ENCODE data around the gene LAYN. TPM values are rescaled to one million over a fixed set of nuclear protein-coding genes. Genes with fewer than 3 reads are reported as not detected.

The LAYN gene
- total RNA-seq, 1 donor from 2014 or later = 7.5 TPM

- no peak for DNase-seq (ENCODE audit: low spot score)
- intact Hi-C loops (cut with micrococcal nuclease) = loop anchor here (1.0 kb wide), 1 partner anchor 10 kb away; no protein-coding TSS in a partner anchor
- Mint-ChIP-seq H3K27me3 (ENCODE audit: insufficient read depth) (peaks cover 1% of the 10 kb centered on the region), H3K9me3 (no peaks in the 10 kb centered on the region), H3K4me1 (ENCODE audit: low read depth) (peaks cover 30% of the 10 kb centered on the region), H3K4me3 (no peak overlapping the region), H3K36me3 (ENCODE audit: low read depth) (no peaks in the 10 kb centered on the region), H3K27ac (peak overlapping the region; percentile 32)
Measured at GRCh38 chr11:111521135-111521534, 19.4 kb upstream of the LAYN start.

GRCh38 chr11:111522426-111522825, 18.1 kb upstream of the LAYN start:
- intact Hi-C loops (cut with micrococcal nuclease) = no loop called here

DNA sequence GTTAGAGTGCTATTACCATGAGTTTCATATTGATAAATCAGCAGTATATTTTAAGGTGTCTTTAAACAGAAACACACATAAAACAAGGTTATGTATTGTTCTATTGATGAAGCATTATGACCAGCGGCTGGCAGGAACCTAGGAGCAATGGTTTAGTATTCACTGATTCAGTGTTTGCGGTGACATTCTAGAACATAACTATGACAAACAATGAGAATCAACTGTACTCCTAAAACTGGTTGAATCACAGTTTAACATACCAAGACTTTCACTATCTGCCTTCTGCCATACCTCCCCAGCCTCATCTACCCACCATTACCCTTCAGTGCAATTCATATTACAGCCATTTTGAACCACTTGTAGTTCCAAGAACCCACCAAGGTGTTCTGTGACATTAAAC, 17.2 kb upstream of the LAYN start:
- Mint-ChIP-seq H3K36me3 (ENCODE audit: low read depth) (peaks cover 2% of the 10 kb centered on the region), H3K27me3 (ENCODE audit: insufficient read depth) (no peaks in the 10 kb centered on the region), H3K4me3 (no peak overlapping the region), H3K27ac (no peak overlapping the region), H3K9me3 (no peaks in the 10 kb centered on the region), H3K4me1 (ENCODE audit: low read depth) (peaks cover 37% of the 10 kb centered on the region)
- no peak for DNase-seq (ENCODE audit: low spot score)
- intact Hi-C loops (cut with micrococcal nuclease) = no loop called here

More at GRCh38 chr11:111522426-111522825, 18.1 kb upstream of the LAYN start:
- Mint-ChIP-seq H3K27me3 (ENCODE audit: insufficient read depth) (no peaks in the 10 kb centered on the region), H3K9me3 (no peaks in the 10 kb centered on the region), H3K4me1 (ENCODE audit: low read depth) (peaks cover 36% of the 10 kb centered on the region), H3K36me3 (ENCODE audit: low read depth) (peaks cover 2% of the 10 kb centered on the region), H3K27ac (no peak overlapping the region), H3K4me3 (no peak overlapping the region)
- no peak for DNase-seq (ENCODE audit: low spot score)

GRCh38 chr11:111524056-111524455, 16.5 kb upstream of the LAYN start:
- no peak for DNase-seq (ENCODE audit: low spot score)
- Mint-ChIP-seq H3K4me1 (ENCODE audit: low read depth) (peaks cover 45% of the 10 kb centered on the region), H3K4me3 (no peak overlapping the region), H3K27me3 (ENCODE audit: insufficient read depth) (no peaks in the 10 kb centered on the region), H3K27ac (no peak overlapping the region), H3K36me3 (ENCODE audit: low read depth) (peaks cover 2% of the 10 kb centered on the region), H3K9me3 (no peaks in the 10 kb centered on the region)
- intact Hi-C loops (cut with micrococcal nuclease) = no loop called here

DNA sequence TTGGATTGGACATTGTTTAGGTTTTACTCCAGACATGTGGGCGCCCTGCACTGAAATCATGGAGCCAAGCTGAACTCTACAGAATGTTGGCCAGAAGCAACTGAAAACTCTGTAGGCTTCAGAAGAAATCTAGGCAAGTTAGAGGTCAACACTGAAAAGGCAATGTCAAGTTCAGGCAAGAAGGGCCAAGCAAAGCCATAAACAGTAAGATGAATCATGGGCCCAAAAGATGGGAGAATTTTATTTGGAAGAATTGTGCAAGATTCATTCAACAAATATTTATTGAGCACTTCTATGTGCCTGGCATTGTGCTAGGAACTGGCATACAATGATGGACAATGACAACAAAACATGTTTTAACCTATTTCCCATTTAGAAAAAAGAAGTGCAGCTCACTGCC, 15.1 kb upstream of the LAYN start:
- H3K9me3 Mint-ChIP-seq = no peaks in the 10 kb centered on the region

DNA sequence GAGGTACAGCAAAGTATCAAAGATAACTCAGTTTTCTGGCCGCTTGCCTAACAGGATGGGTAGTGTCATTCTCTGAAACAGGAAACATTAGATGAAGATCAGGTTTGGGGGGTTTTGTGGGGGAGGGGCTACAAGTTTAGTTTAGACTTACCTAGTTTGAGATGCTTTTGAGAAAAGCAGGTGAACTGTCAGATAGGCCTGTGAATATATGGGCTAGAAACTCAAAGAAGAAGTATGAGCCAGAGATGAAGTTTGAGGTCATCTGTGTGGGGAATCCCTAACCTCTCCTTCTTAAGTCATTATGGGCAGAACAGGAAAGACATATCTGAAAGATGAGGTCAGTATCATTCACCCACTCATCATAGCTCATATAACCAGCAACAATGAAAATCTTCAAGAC, 14.0 kb upstream of the LAYN start:
- H3K27me3 Mint-ChIP-seq (ENCODE audit: insufficient read depth) = no peaks in the 10 kb centered on the region
- intact Hi-C loops (cut with micrococcal nuclease) = loop anchor here (1.0 to 5.0 kb wide), 2 partner anchors 147 to 411 kb away; partner anchors contain the start of genes DIXDC1 and POU2AF1
- peaks cover 43% of the 10 kb centered on the region for H3K4me1 Mint-ChIP-seq (ENCODE audit: low read depth)
- DNase-seq (ENCODE audit: low spot score) = no peak
- H3K27ac Mint-ChIP-seq = peak overlapping the region; percentile 24
- H3K9me3 Mint-ChIP-seq = no peaks in the 10 kb centered on the region
- peaks cover 2% of the 10 kb centered on the region for H3K36me3 Mint-ChIP-seq (ENCODE audit: low read depth)
- H3K4me3 Mint-ChIP-seq = no peak overlapping the region

More for the DNA sequence above, 15.1 kb upstream of the LAYN start:
- peak overlapping the region; percentile 11 for H3K27ac Mint-ChIP-seq
- H3K36me3 Mint-ChIP-seq (ENCODE audit: low read depth) = peaks cover 2% of the 10 kb centered on the region
- peaks cover 47% of the 10 kb centered on the region for H3K4me1 Mint-ChIP-seq (ENCODE audit: low read depth)
- DNase-seq (ENCODE audit: low spot score) = no peak
- H3K4me3 Mint-ChIP-seq = no peak overlapping the region
- H3K27me3 Mint-ChIP-seq (ENCODE audit: insufficient read depth) = no peaks in the 10 kb centered on the region
- intact Hi-C loops (cut with micrococcal nuclease) = loop anchor here (5.0 kb wide), 1 partner anchor 412 kb away; the partner anchor contains the start of gene DIXDC1

DNA sequence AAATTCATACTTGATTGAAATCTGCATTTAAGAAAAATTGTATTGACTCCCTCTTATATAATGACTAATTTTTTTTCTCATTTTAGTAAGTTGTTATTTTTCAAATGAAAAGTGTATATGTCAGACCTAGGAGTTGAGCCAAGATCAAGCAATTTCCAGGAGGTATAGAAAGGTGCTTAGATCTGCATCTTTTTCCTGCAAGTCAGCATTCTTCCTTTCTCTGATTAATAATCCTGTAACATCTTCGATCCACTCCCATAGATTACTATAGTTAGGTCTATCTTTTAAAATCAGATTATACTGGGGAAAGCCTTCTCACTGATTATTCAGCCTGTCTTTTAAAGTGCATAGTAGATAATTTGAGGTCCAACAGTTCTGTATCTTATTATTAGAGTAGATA, 13.2 kb upstream of the LAYN start:
- peaks cover 2% of the 10 kb centered on the region for H3K36me3 Mint-ChIP-seq (ENCODE audit: low read depth)
- no peaks in the 10 kb centered on the region for H3K27me3 Mint-ChIP-seq (ENCODE audit: insufficient read depth)
- H3K27ac Mint-ChIP-seq = no peak overlapping the region
- peaks cover 51% of the 10 kb centered on the region for H3K4me1 Mint-ChIP-seq (ENCODE audit: low read depth)
- no peak for DNase-seq (ENCODE audit: low spot score)
- no peaks in the 10 kb centered on the region for H3K9me3 Mint-ChIP-seq
- intact Hi-C loops (cut with micrococcal nuclease) = loop anchor here (5.0 kb wide), 1 partner anchor 410 kb away; the partner anchor contains the start of gene DIXDC1
- no peak overlapping the region for H3K4me3 Mint-ChIP-seq

DNA sequence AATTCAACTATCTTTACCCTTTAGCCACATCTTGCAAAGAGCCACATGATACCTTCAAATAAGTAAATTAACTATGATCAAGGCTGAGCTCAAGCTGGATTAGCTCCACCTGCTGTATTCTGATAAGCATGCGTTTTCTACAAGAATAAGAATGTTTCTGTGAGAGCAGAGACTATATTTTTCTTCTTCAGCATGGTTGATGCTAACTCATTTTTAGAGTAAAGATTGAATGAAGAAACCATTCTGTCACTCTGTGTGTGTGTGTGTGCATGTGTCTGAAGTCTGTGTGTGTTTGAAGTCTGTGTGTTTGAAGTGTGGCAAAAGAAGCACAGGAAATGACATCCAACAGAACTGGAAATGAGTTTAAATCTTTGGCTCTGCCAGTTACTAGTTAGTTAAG, 12.0 kb upstream of the LAYN start:
- peak overlapping the region; percentile 71 for H3K27ac Mint-ChIP-seq
- H3K4me1 Mint-ChIP-seq (ENCODE audit: low read depth) = peaks cover 51% of the 10 kb centered on the region
- H3K36me3 Mint-ChIP-seq (ENCODE audit: low read depth) = peaks cover 2% of the 10 kb centered on the region
- intact Hi-C loops (cut with micrococcal nuclease) = loop anchor here (5.0 kb wide), 1 partner anchor 409 kb away; the partner anchor contains the start of gene DIXDC1
- no peaks in the 10 kb centered on the region for H3K9me3 Mint-ChIP-seq
- no peaks in the 10 kb centered on the region for H3K27me3 Mint-ChIP-seq (ENCODE audit: insufficient read depth)
- DNase-seq (ENCODE audit: low spot score) = no peak
- H3K4me3 Mint-ChIP-seq = no peak overlapping the region

- Mint-ChIP-seq H3K4me3 (no peak overlapping the region), H3K27ac (no peak overlapping the region), H3K36me3 (ENCODE audit: low read depth) (peaks cover 2% of the 10 kb centered on the region), H3K4me1 (ENCODE audit: low read depth) (peaks cover 43% of the 10 kb centered on the region), H3K27me3 (ENCODE audit: insufficient read depth) (peaks cover 2% of the 10 kb centered on the region), H3K9me3 (no peaks in the 10 kb centered on the region)
- intact Hi-C loops (cut with micrococcal nuclease) = loop anchor here (2.0 to 10.0 kb wide), 5 partner anchors 72 to 1453 kb away; partner anchors contain the start of genes POU2AF1 and SIK2
- DNase-seq (ENCODE audit: low spot score) = no peak
Measured at GRCh38 chr11:111530091-111530490, 10.4 kb upstream of the LAYN start.

GRCh38 chr11:111531136-111531535, 9.4 kb upstream of the LAYN start:
- H3K4me1 Mint-ChIP-seq (ENCODE audit: low read depth) = peaks cover 33% of the 10 kb centered on the region
- peaks cover 2% of the 10 kb centered on the region for H3K36me3 Mint-ChIP-seq (ENCODE audit: low read depth)
- H3K4me3 Mint-ChIP-seq = no peak overlapping the region
- intact Hi-C loops (cut with micrococcal nuclease) = loop anchor here (1.0 to 10.0 kb wide), 7 partner anchors 8 to 1454 kb away; partner anchors contain the start of genes POU2AF1 and SIK2
- no peak for DNase-seq (ENCODE audit: low spot score)
- H3K27me3 Mint-ChIP-seq (ENCODE audit: insufficient read depth) = peaks cover 9% of the 10 kb centered on the region
- no peaks in the 10 kb centered on the region for H3K9me3 Mint-ChIP-seq
- H3K27ac Mint-ChIP-seq = no peak overlapping the region

GRCh38 chr11:111531687-111532364, 8.7 kb upstream of the LAYN start:
- peaks cover 14% of the 10 kb centered on the region for H3K27me3 Mint-ChIP-seq (ENCODE audit: insufficient read depth)
- H3K4me1 Mint-ChIP-seq (ENCODE audit: low read depth) = peaks cover 31% of the 10 kb centered on the region
- intact Hi-C loops (cut with micrococcal nuclease) = loop anchor here (1.0 to 10.0 kb wide), 7 partner anchors 7 to 1455 kb away; partner anchors contain the start of genes POU2AF1 and SIK2
- H3K4me3 Mint-ChIP-seq = no peak overlapping the region
- H3K9me3 Mint-ChIP-seq = no peaks in the 10 kb centered on the region
- H3K27ac Mint-ChIP-seq = peak overlapping the region; percentile 56
- no peaks in the 10 kb centered on the region for H3K36me3 Mint-ChIP-seq (ENCODE audit: low read depth)
- peak; percentile 52 for DNase-seq (ENCODE audit: low spot score)

DNA sequence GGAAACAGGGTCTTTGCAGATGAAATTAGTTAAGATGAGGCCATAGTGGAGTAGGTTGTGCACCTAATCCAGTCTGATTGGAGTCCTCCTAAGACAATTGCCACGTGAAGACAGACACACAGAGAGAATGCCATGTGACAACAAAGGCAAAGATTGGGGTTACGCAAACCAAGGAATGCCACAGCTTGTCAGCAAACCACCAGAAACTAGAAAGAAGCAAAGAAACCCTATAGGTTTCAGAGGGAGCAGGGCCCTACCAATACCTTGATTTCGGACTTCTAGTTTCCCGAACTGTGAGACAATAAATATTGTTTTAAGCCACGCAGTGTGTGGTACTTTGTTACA, 8.2 kb upstream of the LAYN start:
- peaks cover 19% of the 10 kb centered on the region for H3K27me3 Mint-ChIP-seq (ENCODE audit: insufficient read depth)
- H3K36me3 Mint-ChIP-seq (ENCODE audit: low read depth) = no peaks in the 10 kb centered on the region
- no peaks in the 10 kb centered on the region for H3K9me3 Mint-ChIP-seq
- intact Hi-C loops (cut with micrococcal nuclease) = loop anchor here (5.0 to 10.0 kb wide), 4 partner anchors 70 to 1455 kb away; partner anchors contain the start of gene SIK2
- no peak for DNase-seq (ENCODE audit: low spot score)
- peak overlapping the region; percentile 56 for H3K27ac Mint-ChIP-seq
- H3K4me1 Mint-ChIP-seq (ENCODE audit: low read depth) = peaks cover 37% of the 10 kb centered on the region
- no peak overlapping the region for H3K4me3 Mint-ChIP-seq

DNA sequence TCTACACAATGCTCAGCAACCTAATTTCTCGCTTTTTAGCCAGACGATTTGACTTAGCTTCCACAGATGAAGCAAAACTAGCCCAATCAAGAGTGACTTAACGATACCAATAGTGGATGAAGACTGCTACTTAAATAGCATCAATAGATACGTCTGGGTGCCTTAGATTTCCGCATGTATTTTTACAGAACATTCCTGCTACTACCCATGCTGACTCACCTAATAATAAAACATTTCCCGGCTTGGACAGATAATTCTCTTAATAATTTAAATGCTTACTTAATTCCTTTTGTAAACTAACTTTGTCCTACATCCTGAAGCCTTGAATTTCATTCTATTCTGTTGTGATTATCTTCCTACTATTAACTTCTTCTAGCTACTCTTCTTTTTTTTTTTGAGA, 5.2 kb upstream of the LAYN start:
- H3K27me3 Mint-ChIP-seq (ENCODE audit: insufficient read depth) = peaks cover 29% of the 10 kb centered on the region
- intact Hi-C loops (cut with micrococcal nuclease) = loop anchor here (10.0 kb wide), 2 partner anchors 1080 to 1190 kb away; no protein-coding TSS in a partner anchor
- peaks cover 47% of the 10 kb centered on the region for H3K4me1 Mint-ChIP-seq (ENCODE audit: low read depth)

More for the DNA sequence above, 5.2 kb upstream of the LAYN start:
- Mint-ChIP-seq H3K36me3 (ENCODE audit: low read depth) (peaks cover 11% of the 10 kb centered on the region), H3K4me3 (no peak overlapping the region), H3K27ac (no peak overlapping the region), H3K9me3 (peaks cover 6% of the 10 kb centered on the region)
- DNase-seq (ENCODE audit: low spot score) = no peak

Data from activated T-helper 1 cell treated with anti-CD3 and anti-CD28 coated beads, Interleukin-12 subunit alpha, Interleukin-12 subunit beta, Interleukin-2, Interleukin-4 antibody, amounts not matched to agents 30 ng/mL and 10 ng/mL and 1 ng/mL, durations not matched to agents 14 hours and 24 hours and 36 hours (primary cell).